Endothelial cell of umbilical vein (primary cell): ENCODE results near the gene NR2F6. TPM values are rescaled to one million over a fixed set of nuclear protein-coding genes. Genes with fewer than 3 reads are reported as not detected.

Experiments used
- BruUV-seq: library from RNA; stranded (reverse); fragments of 400-500 nt; replicated peaks from 2 replicates; lab custom pipeline; 2021; lab: Mats Ljungman, UMichigan
- CTCF ChIA-PET: fragments of 300-600, 350-600 bp; sonication (Branson Sonifier 250); formaldehyde crosslinking; loops from one replicate; lab custom pipeline; 2021; ENCODE audit warnings: antibody characterized with exemption, inconsistent platforms; lab: Charles Lee
- POLR2A ChIA-PET: fragments of 300-600, 350-600 bp; sonication (Branson Sonifier 250); formaldehyde crosslinking; loops from one replicate; lab custom pipeline; 2021; ENCODE audit warnings: antibody characterized with exemption, inconsistent platforms; lab: Charles Lee
- DNase-seq: peaks from one replicate; pipeline ENCODE4 v3.0.0-alpha.2; 2011; ENCODE audit warnings: low read depth, low spot score
- FAIRE-seq: peaks from 2 replicates; lab custom pipeline; 2011; peaks lifted over from hg19 to GRCh38; lab: Jason Lieb, UNC
- H2AFZ ChIP-seq: 2 replicates; pipeline ENCODE4 v1.6.0; 2012; ENCODE audit warnings: low read depth, low read length, control low read depth, inconsistent platforms
- H3K27ac ChIP-seq: 2 replicates; pipeline ENCODE4 v1.5.1; 2011; ENCODE audit warnings: low read depth, mild to moderate bottlenecking, control low read depth, low read length, moderate library complexity; ENCODE audit not compliant: insufficient read depth
- H3K27me3 ChIP-seq, 2 experiments: 2 replicates each; pipeline versions ENCODE4 v1.6.0 to v1.6.1; 2011; ENCODE audit warnings: low read length in 2 of 2, mixed read lengths in 1 of 2; ENCODE audit not compliant: control insufficient read depth in 2 of 2, insufficient read depth in 2 of 2
- H3K36me3 ChIP-seq, 2 experiments: 2 replicates in 1 of 2; 3 replicates in 1 of 2; pipeline ENCODE4 v1.5.1; 2011; ENCODE audit warnings: low read length in 2 of 2, mild to moderate bottlenecking in 1 of 2, moderate library complexity in 1 of 2; ENCODE audit not compliant: control insufficient read depth in 2 of 2, insufficient read depth in 2 of 2; ENCODE audit errors: extremely low read depth in 1 of 2
- H3K4me1 ChIP-seq: 3 replicates; pipeline ENCODE4 v1.5.1; 2011; ENCODE audit warnings: mild to moderate bottlenecking, low read length; ENCODE audit not compliant: control insufficient read depth, insufficient read depth; ENCODE audit errors: extremely low read depth
- H3K4me2 ChIP-seq: 2 replicates; pipeline ENCODE4 v1.6.1; 2011; ENCODE audit warnings: low read length, control low read depth, mixed read lengths; ENCODE audit not compliant: insufficient read depth
- H3K4me3 ChIP-seq, 3 experiments: fragments of 200-600 bp in 1 of 3; sonication (generic), shearing (Covaris generic) in 1 of 3; replicated peaks in 1 of 3; 2 replicates each; pipeline ENCODE4 v1.5.1; 2011 to 2016; ENCODE audit warnings: control low read depth in 3 of 3, low read length in 3 of 3, mild to moderate bottlenecking in 2 of 3, inconsistent platforms in 1 of 3, low read depth in 1 of 3, moderate library complexity in 1 of 3; ENCODE audit not compliant: insufficient read depth in 1 of 3
- H3K79me2 ChIP-seq: 2 replicates; pipeline ENCODE4 v1.6.0; 2012; ENCODE audit warnings: low read length, inconsistent platforms; ENCODE audit not compliant: control insufficient read depth, insufficient read depth
- H3K9ac ChIP-seq: replicated peaks from 2 replicates; pipeline ENCODE3; 2011; ENCODE audit warnings: low read length, control low read depth; ENCODE audit not compliant: insufficient read depth; ENCODE audit errors: extremely low read depth
- H3K9me1 ChIP-seq: replicated peaks from 3 replicates; pipeline ENCODE4 v1.6.0; 2011; ENCODE audit warnings: mild to moderate bottlenecking, low read length; ENCODE audit not compliant: control insufficient read depth, insufficient read depth; ENCODE audit errors: extremely low read depth
- H3K9me3 ChIP-seq: replicated peaks from 2 replicates; pipeline ENCODE4 v1.5.1; 2012; ENCODE audit warnings: low read length, inconsistent platforms; ENCODE audit not compliant: control insufficient read depth, insufficient read depth
- H4K20me1 ChIP-seq: replicated peaks from 2 replicates; pipeline ENCODE3; 2011; ENCODE audit warnings: mild to moderate bottlenecking, low read length; ENCODE audit not compliant: control insufficient read depth, insufficient read depth; ENCODE audit errors: extremely low read depth
- CTCF ChIP-seq, 2 donors: IDR thresholded peaks; 1 replicate in 1 of 2; 2 replicates in 1 of 2; pipeline ENCODE4 v1.5.1; 2011; ENCODE audit warnings: low read length in 2 of 2, mild to moderate bottlenecking in 2 of 2, moderate library complexity in 2 of 2, control low read depth in 1 of 2, inconsistent platforms in 1 of 2, low read depth in 1 of 2; ENCODE audit not compliant: insufficient read depth in 1 of 2; ENCODE audit errors: extremely low read depth in 1 of 2
- EZH2 ChIP-seq: IDR thresholded peaks from 2 replicates; pipeline ENCODE4 v1.6.1; 2012; ENCODE audit warnings: borderline replicate concordance, low read depth, mild to moderate bottlenecking, moderate library complexity, low read length, inconsistent platforms; ENCODE audit not compliant: severe bottlenecking
- FOS ChIP-seq: IDR thresholded peaks from 2 replicates; pipeline ENCODE4 v1.6.1; 2011; ENCODE audit warnings: mild to moderate bottlenecking, low read length, moderate library complexity, borderline replicate concordance; ENCODE audit not compliant: insufficient read depth
- GATA2 ChIP-seq: IDR thresholded peaks from 2 replicates; pipeline ENCODE4 v1.7.0; 2011; ENCODE audit warnings: low read depth, mild to moderate bottlenecking, moderate library complexity, mixed read lengths, low read length; ENCODE audit not compliant: insufficient read length, insufficient read depth
- JUN ChIP-seq: IDR thresholded peaks from 2 replicates; pipeline ENCODE4 v1.6.1; 2011; ENCODE audit warnings: borderline replicate concordance, low read depth; ENCODE audit not compliant: insufficient read length, insufficient read depth
- MAX ChIP-seq: IDR thresholded peaks from 2 replicates; pipeline ENCODE4 v1.6.1; 2011; ENCODE audit not compliant: insufficient read depth, insufficient read length
- MYC ChIP-seq: IDR thresholded peaks from one replicate; pipeline ENCODE4 v1.6.1; 2011; ENCODE audit warnings: mild to moderate bottlenecking, low read depth, low read length
- POLR2A ChIP-seq: IDR thresholded peaks from 2 replicates; pipeline ENCODE4 v1.6.1; 2012; ENCODE audit warnings: low read depth, mild to moderate bottlenecking, control low read depth, low read length
- POLR2AphosphoS5 ChIP-seq: IDR thresholded peaks from 2 replicates; pipeline ENCODE4 v1.6.1; 2012; ENCODE audit warnings: low read depth, mild to moderate bottlenecking, control low read depth, low read length, moderate library complexity; ENCODE audit not compliant: insufficient read depth
- dilution Hi-C: fragments of 300-500 bp; cut with MboI; formaldehyde crosslinking; loops from one replicate; pipeline ENCODE4 v1.15.0; 2019; ENCODE audit warnings: low sequenced_read_pairs; ENCODE audit not compliant: extremely low pct_ligation_motif_present
- intact Hi-C: fragments of 100-400 bp; cut with micrococcal nuclease; formaldehyde crosslinking; loops from one replicate; pipeline ENCODE4 v1.10.0; 2022
- polyA plus RNA-seq, 4 experiments: library from polyadenylated mRNA; depleted of rRNA in 3 of 4; stranded (reverse) in 3 of 4; unstranded in 1 of 4; fragments of >200 nt; gene quantifications; 2 replicates each; pipeline versions ENCODE4 v1.2.1 to v1.2.3, GENCODE V29; 2011 to 2012; ENCODE audit warnings: missing spikeins in 1 of 4
- total RNA-seq: library from RNA; stranded (reverse); gene quantifications from 2 replicates; pipeline ENCODE4 v1.2.3, GENCODE V29; 2021

NR2F6 gene
- total and polyA plus RNA-seq, 2 donors (not counting 3 experiments of a cell fraction or from before 2014, with no cell fraction given) = 36.1 to 38.9 TPM

GRCh38 chr19:17234911-17235299, 10.8 kb downstream of the NR2F6 start:
- CTCF ChIA-PET = interaction anchor here (0.8 to 1.8 kb wide), 11 partner anchors 9 to 166 kb away, joined by 3 to 16 read pairs (median 4); partner anchors contain the start of gene USE1
- peaks cover 4 to 11% of the 10 kb centered on the region in 2 experiments for H3K36me3 ChIP-seq
- dilution Hi-C loops = no loop called here
- H3K27ac ChIP-seq = no peak overlapping the region
- peak overlapping the region; percentile 24 to 46 (median 45) for H3K4me3 ChIP-seq
- no peaks in the 10 kb centered on the region for H3K9me3 ChIP-seq
- POLR2A ChIA-PET = interaction anchor here (1.0 to 1.1 kb wide), 2 partner anchors 9 to 47 kb away, joined by 4 to 5 read pairs; partner anchors contain the start of genes ANKLE1 and OCEL1
- BruUV-seq = no TSS peak
- intact Hi-C loops = loop anchor here (1.0 to 2.0 kb wide), 2 partner anchors 30 to 32 kb away; partner anchors contain the start of gene BABAM1
- no peak overlapping the region for H2AFZ ChIP-seq
- TF ChIP-seq MAX = no peak
- TF ChIP-seq POLR2A = no peak
- no peak for TF ChIP-seq MYC
- no peak for TF ChIP-seq CTCF (IDR thresholded peaks at IDR 0.05; ENCODE audit: extremely low read depth in 1 of 2, insufficient read depth in 1 of 2, low read depth in 1 of 2, low read length in 2 of 2)
- no peak for TF ChIP-seq GATA2
- TF ChIP-seq POLR2AphosphoS5 = no peak
- no peak for TF ChIP-seq JUN
- TF ChIP-seq EZH2 = no peak
- TF ChIP-seq FOS = no peak
- no peaks in the 10 kb centered on the region for H3K27me3 ChIP-seq
- peaks cover 18% of the 10 kb centered on the region for H3K79me2 ChIP-seq
- H3K4me1 ChIP-seq = peaks cover 11% of the 10 kb centered on the region
- no peaks in the 10 kb centered on the region for H4K20me1 ChIP-seq
- DNase-seq (peak; percentile 43), FAIRE-seq (peak; percentile 72)
- H3K9me1 ChIP-seq = no peaks in the 10 kb centered on the region
- peak overlapping the region; percentile 13 for H3K9ac ChIP-seq
- peak overlapping the region; percentile 88 for H3K4me2 ChIP-seq
